ENCODE data around the gene GABBR1.
A peak's percentile ranks its signal among the peaks of the same experiment; 100 is the strongest.

The GABBR1 gene

GRCh38 chr6:29527564-29527963, 105.4 kb downstream of the GABBR1 start:
- no peak for DNase-seq (ENCODE audit: low read depth)

- DNase-seq (ENCODE audit: low read depth), result no peak
Measured at GRCh38 chr6:29527126-29527525, 105.9 kb downstream of the GABBR1 start.

GRCh38 chr6:29525311-29525639, 107.7 kb downstream of the GABBR1 start:
- no peak for DNase-seq (ENCODE audit: low read depth)

DNA sequence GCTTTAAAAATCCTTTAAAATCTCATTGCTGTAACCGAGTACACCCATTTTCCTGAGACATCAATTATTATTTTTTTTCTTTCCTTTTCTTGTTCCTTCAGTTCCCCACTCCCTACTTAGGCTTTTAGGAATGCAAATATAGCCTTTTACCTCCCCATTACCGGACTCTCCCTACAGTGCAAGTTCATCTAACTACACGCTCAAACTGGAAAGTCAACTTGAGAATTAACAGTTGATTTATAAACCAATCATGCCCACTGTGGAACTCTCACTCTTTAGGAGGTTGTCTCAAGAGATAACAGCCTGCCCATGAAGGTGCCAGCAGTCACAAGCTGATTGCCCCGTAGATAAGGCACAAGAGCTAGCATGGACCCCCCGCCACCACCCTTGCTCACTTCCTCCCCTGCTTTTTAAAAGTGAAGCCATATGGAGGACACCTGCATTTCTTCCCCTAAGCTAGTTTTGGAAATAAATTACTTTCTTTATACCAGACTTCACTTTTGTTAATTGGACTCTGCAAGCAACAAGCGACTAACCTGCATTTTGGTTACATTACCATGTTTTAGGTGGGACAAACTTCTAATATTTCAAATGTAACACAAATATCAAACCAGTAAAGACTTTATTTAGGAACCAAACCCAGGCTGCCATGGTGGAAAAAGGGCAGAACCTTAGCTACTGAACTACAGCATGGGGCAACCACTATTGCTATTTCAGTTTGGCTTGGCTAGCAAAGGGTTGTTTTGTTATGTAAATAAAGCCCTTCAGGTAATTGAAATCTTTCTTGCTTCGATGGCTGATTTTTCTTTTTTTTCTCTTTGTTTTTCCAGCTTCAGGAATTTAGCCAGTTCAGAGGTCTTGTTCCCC, 108.3 kb downstream of the GABBR1 start:
- DNase-seq (ENCODE audit: low read depth), result no peak

- no peak for DNase-seq (ENCODE audit: low read depth)
Measured at GRCh38 chr6:29524044-29524443, 108.9 kb downstream of the GABBR1 start.

DNA sequence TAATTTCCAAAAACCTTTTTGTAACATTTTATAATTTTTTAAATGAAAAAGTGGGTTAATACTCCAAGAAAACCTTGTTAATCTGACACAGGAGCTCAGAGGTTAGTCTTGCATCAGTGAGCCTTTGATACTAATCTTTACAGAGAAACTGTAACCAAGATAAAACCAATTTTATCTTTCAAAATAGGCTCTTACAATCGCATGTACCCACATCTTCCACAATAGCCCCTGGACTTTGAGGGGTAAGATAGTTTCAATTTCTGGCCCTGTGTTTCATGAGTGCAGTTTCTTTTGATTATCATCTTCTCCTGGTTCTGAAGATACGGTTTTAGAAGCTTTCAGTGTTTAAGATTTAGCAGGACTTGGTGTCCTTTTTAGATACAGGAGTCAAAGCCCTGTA, 110.8 kb downstream of the GABBR1 start:
- DNase-seq (ENCODE audit: low read depth), result no peak

DNA sequence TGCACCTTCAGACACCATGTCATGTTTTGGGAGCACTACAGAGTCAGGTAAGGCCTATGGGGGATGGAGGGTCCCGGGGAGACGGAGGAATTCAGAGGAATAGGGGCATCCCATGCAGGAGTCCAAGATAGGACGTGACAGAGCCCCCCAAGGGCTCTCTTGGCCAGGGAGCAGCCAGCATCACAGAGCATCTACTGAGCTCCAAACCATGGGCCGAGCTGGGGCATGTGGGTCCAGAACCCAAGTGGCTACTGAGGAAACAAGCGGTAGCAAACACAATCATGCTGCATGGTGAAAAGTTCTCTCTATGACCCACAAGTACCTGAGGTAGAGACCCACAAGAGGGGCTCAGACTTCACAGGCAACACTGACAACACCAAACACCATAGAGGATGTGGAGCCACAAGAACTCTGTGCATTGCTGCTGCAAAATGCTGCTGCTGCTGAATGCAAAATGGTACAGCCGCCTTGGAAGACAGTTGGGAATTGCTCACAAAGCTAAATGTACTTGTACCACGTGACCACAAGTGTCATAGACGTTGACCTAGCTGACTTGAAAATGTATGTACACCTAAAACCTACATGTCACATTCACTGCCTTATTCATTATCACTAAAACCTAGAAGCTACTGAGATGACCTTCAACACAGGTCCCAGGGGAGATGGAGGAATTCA, 111.8 kb downstream of the GABBR1 start:
- no peak for DNase-seq (ENCODE audit: low read depth)

DNA sequence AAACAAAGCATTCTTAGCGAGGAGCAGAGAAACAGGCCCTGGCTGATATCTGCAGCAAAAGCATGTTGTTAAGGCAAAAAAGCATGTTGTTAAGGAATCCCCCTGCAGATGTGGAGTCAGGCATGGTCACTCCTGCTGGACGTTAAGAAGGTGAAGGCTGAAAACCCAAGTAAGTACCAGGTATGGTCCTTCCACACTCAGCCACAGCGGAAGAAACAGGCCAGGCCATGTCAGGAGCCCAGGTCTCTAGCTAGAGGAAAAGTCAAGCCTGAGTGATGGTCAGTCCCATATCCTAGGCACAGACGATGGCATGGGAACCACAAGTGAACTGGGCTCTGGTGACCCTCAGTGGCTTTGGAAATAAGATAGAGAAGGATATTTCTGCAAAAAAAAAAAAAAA, 112.8 kb downstream of the GABBR1 start:
- no peak for DNase-seq (ENCODE audit: low read depth)

DNA sequence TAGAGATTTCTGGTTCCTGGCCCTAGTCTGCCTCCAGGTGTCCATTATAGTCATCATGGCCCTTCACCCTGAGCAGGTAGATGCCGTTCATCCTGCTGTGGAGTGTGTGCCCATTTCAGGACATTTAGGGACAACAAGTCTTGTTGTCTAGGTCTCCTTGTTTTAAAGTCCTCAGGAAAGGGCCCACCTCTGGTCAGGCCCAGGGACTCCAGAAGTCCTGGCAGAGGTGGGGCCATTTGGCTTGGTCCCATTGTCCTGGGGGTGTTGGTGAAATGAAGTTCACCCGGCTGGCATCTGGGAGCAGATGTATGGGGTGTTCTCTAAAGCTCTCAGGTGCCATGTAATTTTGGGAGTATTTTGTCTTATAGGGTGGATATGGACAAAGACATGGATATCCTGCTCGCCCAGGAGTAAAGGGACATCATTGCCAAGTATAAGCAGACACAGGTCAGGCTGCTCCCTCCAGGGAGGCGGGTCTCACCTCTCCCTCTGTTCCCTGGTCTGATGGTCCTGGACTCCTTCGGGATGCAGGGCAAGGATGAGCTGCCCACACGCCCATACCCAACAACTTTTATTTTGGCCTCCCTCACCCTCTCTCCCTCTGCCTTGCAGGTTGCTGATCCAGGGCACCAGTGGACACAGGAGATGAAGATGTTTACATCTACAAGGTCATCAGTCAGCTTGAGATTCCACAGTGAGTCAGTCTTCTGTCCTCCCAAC, 113.5 kb downstream of the GABBR1 start:
- DNase-seq (ENCODE audit: low read depth), result no peak

GRCh38 chr6:29517728-29518440, 115.1 kb downstream of the GABBR1 start:
- no peak for DNase-seq (ENCODE audit: low read depth)

GRCh38 chr6:29517245-29517644, 115.7 kb downstream of the GABBR1 start:
- no peak for DNase-seq (ENCODE audit: low read depth)

DNA sequence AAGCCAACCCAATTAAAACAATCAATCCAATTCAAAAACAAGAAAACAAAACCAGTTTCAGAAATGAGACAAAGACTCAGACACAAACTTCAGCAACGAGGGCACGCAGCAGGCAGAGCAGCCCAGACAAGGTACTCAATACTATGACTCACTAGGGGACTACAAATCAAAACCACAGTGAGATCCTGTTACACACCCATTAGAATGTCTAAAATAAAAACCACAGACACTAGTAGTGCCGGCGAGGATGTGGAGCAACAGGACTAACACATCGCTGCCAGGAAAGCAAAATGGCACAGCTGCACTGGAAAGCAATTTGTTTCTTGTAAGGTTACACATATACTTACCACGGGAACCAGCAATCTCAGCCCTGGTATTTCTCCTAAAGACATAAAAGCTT, 116.9 kb downstream of the GABBR1 start:
- peak; percentile 8 for DNase-seq (ENCODE audit: low read depth)

DNA sequence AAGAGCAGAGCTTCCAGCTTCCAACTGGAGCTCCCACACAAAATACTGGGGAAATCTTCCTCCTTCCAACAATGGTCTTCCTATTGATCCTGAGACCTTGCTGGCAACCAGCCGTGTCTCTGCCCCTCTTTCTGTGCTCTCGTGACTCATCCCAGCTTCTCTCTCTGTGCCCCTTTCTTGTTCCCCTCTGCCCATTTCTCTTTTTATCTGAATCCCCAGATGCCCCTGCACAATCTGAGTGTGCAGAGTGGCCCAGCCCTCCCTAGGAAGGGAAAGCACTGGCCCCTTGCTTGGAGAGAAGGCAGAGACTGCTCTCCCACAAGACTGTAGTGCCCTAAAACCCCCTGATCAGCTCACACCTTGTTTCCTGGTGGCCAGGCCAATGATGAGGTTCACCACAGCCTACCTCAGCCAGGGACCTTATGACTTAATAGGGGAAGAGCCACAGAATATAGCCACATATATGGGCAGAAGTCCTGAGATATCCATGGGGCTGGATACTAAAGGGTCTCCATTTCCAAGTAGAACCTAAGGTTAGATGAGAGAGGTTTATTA, 122.2 kb downstream of the GABBR1 start:
- DNase-seq (ENCODE audit: low read depth), result no peak

DNA sequence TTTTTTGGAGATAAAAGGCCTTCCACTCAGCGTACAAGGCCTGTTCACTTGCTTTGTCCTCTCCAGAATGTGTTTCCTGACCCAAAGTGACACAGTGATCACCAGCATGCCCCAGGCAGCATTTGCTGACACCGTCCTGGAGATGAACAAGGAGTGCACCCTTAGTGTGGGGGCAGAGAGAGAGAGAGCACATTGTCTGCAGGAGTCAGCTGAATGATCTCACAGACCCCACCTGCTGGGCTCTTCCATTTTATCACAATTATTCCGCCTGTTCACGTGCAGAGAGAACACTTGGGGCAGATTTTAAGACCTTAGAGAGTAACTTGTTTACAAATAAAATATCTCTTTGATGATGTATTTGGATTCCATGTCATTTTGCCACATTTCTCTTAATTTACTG, 122.8 kb downstream of the GABBR1 start:
- DNase-seq (ENCODE audit: low read depth), result no peak

Data from activated T-cell treated with anti-CD3 and anti-CD28 coated beads for 48 hours (primary cell).